Stimulated activated CD8-positive, alpha-beta memory T cell treated with anti-CD3 and anti-CD28 coated beads, Interleukin-2, amount 100 ng/mL, for 48 hours (primary cell): ENCODE measurements around the gene NID1.
A peak's percentile ranks its signal among the peaks of the same experiment; 100 is the strongest.
"Not testable (repeated sequence)": the region's sequence is repeated elsewhere in the genome, so short reads cannot be mapped to it uniquely, and the experiment has no call there.

ENCODE experiments used
- DNase-seq, 2 donors: peaks; one replicate each; pipeline ENCODE4 v3.0.0-alpha.2; 2020; ENCODE audit warnings: low read depth in 2 of 2

The NID1 gene

GRCh38 chr1:235968831-235969230 lies 96.1 kb downstream of the NID1 start:
- DNase-seq: no peak

- DNase-seq: not testable (repeated sequence)
Observed at GRCh38 chr1:235966134-235966533, 98.8 kb downstream of the NID1 start.

GRCh38 chr1:235960809-235961208 lies 104.1 kb downstream of the NID1 start:
- DNase-seq: no peak

GRCh38 chr1:235958021-235958420 lies 106.9 kb downstream of the NID1 start:
- DNase-seq: no peak

GRCh38 chr1:235955777-235956176 lies 109.1 kb downstream of the NID1 start:
- no peak for DNase-seq

- peak in 1 of 2 donors; percentile 7 for DNase-seq
Observed at GRCh38 chr1:235954306-235955283, 110.3 kb downstream of the NID1 start.

- DNase-seq: no peak
Observed at GRCh38 chr1:235953801-235954200, 111.1 kb downstream of the NID1 start.

- DNase-seq: no peak
Observed at GRCh38 chr1:235952950-235953615, 111.8 kb downstream of the NID1 start.

GRCh38 chr1:235951661-235952060 lies 113.2 kb downstream of the NID1 start:
- DNase-seq: no peak

- DNase-seq: no peak
Observed at GRCh38 chr1:235950318-235950717, 114.6 kb downstream of the NID1 start.

GRCh38 chr1:235948774-235949427 lies 116.0 kb downstream of the NID1 start:
- DNase-seq: no peak

- no peak for DNase-seq
Observed at GRCh38 chr1:235947989-235948388, 116.9 kb downstream of the NID1 start.

GRCh38 chr1:235946571-235946981 lies 118.3 kb downstream of the NID1 start:
- DNase-seq: no peak

GRCh38 chr1:235945775-235946570 lies 118.9 kb downstream of the NID1 start:
- no peak for DNase-seq

GRCh38 chr1:235943581-235944114 lies 121.2 kb downstream of the NID1 start:
- DNase-seq: no peak

- no peak for DNase-seq
Observed at GRCh38 chr1:235942979-235943575, 121.8 kb downstream of the NID1 start.

GRCh38 chr1:235942625-235942934 lies 122.3 kb downstream of the NID1 start:
- no peak for DNase-seq

GRCh38 chr1:235941876-235942624 lies 122.8 kb downstream of the NID1 start:
- DNase-seq: no peak

- no peak for DNase-seq
Observed at GRCh38 chr1:235940285-235940684, 124.6 kb downstream of the NID1 start.

GRCh38 chr1:235939480-235939775 lies 125.5 kb downstream of the NID1 start:
- no peak for DNase-seq
